GM12878 (cell line): Measurements from ENCODE around the gene MAN1B1. TPM values are rescaled to one million over a fixed set of nuclear protein-coding genes. Genes with fewer than 3 reads are reported as not detected.

Experiments used
- ATAC-seq: fragments of 200-7000 bp; cut with Tn5 transposase; 3 replicates; pipeline ENCODE4 v1.9.1; 2020; ENCODE audit warnings: mild to moderate bottlenecking, moderate library complexity
- BruUV-seq: library from RNA; stranded (reverse); fragments of 400-500 nt; replicated peaks from 2 replicates; lab custom pipeline; 2021; lab: Mats Ljungman, UMichigan
- CTCF ChIA-PET: fragments of 300-600 bp; sonication (Branson Sonifier 250); formaldehyde crosslinking; extraction: SDS; loops from one replicate; lab custom pipeline; 2021; ENCODE audit warnings: inconsistent platforms; lab: Yijun Ruan, JAX
- POLR2A ChIA-PET: fragments of 350-600 bp; formaldehyde crosslinking; extraction: SDS; loops from one replicate; lab custom pipeline; 2021; ENCODE audit warnings: inconsistent platforms; lab: Charles Lee
- RAD21 ChIA-PET: fragments of 300-600 bp; sonication (Branson Sonifier 250); formaldehyde crosslinking; loops from one replicate; lab custom pipeline; 2023; ENCODE audit warnings: antibody characterized with exemption; ENCODE audit not compliant: unreplicated experiment; lab: Charles Lee
- SMC1A ChIA-PET: fragments of 300-600 bp; sonication (Branson Sonifier 250); formaldehyde crosslinking; loops from one replicate; lab custom pipeline; 2023; ENCODE audit not compliant: unreplicated experiment, uncharacterized antibody; lab: Charles Lee
- DNase-seq: peaks from one replicate; pipeline ENCODE4 v3.0.0-alpha.2; 2011; ENCODE audit warnings: low read depth, low spot score
- FAIRE-seq: peaks from 3 replicates; lab custom pipeline; 2011; peaks lifted over from hg19 to GRCh38; lab: Jason Lieb, UNC
- H2AFZ ChIP-seq: 2 replicates; pipeline ENCODE4 v1.6.0; 2011; ENCODE audit warnings: low read depth, low read length, control low read depth; ENCODE audit not compliant: control insufficient read depth
- H3K27ac ChIP-seq: 2 replicates; pipeline ENCODE4 v1.5.1; 2011; ENCODE audit warnings: control low read depth; ENCODE audit not compliant: control insufficient read depth, insufficient read depth
- H3K27me3 ChIP-seq, 2 experiments: replicated peaks in 1 of 2; 2 replicates each; pipeline versions ENCODE4 v1.6.0 to v1.6.1; 2011; ENCODE audit warnings: low read length in 1 of 2; ENCODE audit not compliant: control insufficient read depth in 2 of 2, insufficient read depth in 2 of 2
- H3K36me3 ChIP-seq, 2 experiments: 2 replicates each; pipeline ENCODE4 v1.5.1; 2011; ENCODE audit warnings: low read length in 1 of 2; ENCODE audit not compliant: control insufficient read depth in 2 of 2, insufficient read depth in 2 of 2
- H3K4me1 ChIP-seq: 2 replicates; pipeline ENCODE4 v1.6.1; 2011; ENCODE audit warnings: mild to moderate bottlenecking, low read length, moderate library complexity, mixed read lengths; ENCODE audit not compliant: control insufficient read depth, insufficient read depth
- H3K4me2 ChIP-seq: 2 replicates; pipeline ENCODE4 v1.6.0; 2011; ENCODE audit warnings: control low read depth; ENCODE audit not compliant: control insufficient read depth, insufficient read depth
- H3K4me3 ChIP-seq: fragments of 200-600 bp; sonication (generic); 2 replicates; pipeline ENCODE4 v1.5.1; 2016
- H3K79me2 ChIP-seq: 2 replicates; pipeline ENCODE4 v1.6.0; 2011; ENCODE audit warnings: low read length; ENCODE audit not compliant: control insufficient read depth, insufficient read depth
- H3K9ac ChIP-seq: 2 replicates; pipeline ENCODE4 v1.8.0; 2011; ENCODE audit warnings: low read length, control low read depth, mixed read lengths; ENCODE audit not compliant: control insufficient read depth, insufficient read depth
- H3K9me3 ChIP-seq: replicated peaks from 3 replicates; pipeline ENCODE4 v1.5.1; 2011; ENCODE audit warnings: mild to moderate bottlenecking, low read length; ENCODE audit not compliant: control insufficient read depth, insufficient read depth
- H4K20me1 ChIP-seq: 2 replicates; pipeline ENCODE4 v1.6.0; 2011; ENCODE audit not compliant: control insufficient read depth, insufficient read depth
- E4F1 ChIP-seq: fragments of 450-650 bp; IDR thresholded peaks from 2 replicates; pipeline ENCODE4 v1.6.1; 2018; ENCODE audit warnings: borderline replicate concordance, mild to moderate bottlenecking; ENCODE audit not compliant: partially characterized antibody
- KLF5 ChIP-seq: fragments of 450-650 bp; IDR thresholded peaks from 2 replicates; pipeline ENCODE4 v1.6.1; 2014; ENCODE audit warnings: mild to moderate bottlenecking; ENCODE audit not compliant: partially characterized antibody
- POLR2A ChIP-seq: IDR thresholded peaks from 2 replicates; pipeline ENCODE4 v1.6.1; 2011; ENCODE audit warnings: low read depth, mild to moderate bottlenecking, low read length
- SKIL ChIP-seq: fragments of 450-650 bp; IDR thresholded peaks from 2 replicates; pipeline ENCODE4 v1.6.1; 2017; ENCODE audit warnings: mild to moderate bottlenecking, low read depth, inconsistent platforms; ENCODE audit not compliant: poor library complexity, severe bottlenecking
- SUZ12 ChIP-seq: fragments of 200-600 bp; sonication (generic); IDR thresholded peaks from one replicate; pipeline ENCODE4 v1.6.1; 2018; ENCODE audit warnings: antibody characterized with exemption, mild to moderate bottlenecking; ENCODE audit not compliant: unreplicated experiment
- TCF12 ChIP-seq: IDR thresholded peaks from 2 replicates; pipeline ENCODE4 v1.6.1; 2011; ENCODE audit warnings: low read depth, mild to moderate bottlenecking, low read length
- WRNIP1 ChIP-seq: IDR thresholded peaks from 2 replicates; pipeline ENCODE4 v1.6.1; 2011; ENCODE audit warnings: low read depth, low read length, improper control_type of control experiment, borderline replicate concordance
- ZNF622 ChIP-seq: fragments of 450-650 bp; IDR thresholded peaks from 2 replicates; pipeline ENCODE4 v1.6.1; 2017; ENCODE audit warnings: mild to moderate bottlenecking, inconsistent platforms
- WGBS: methylation state at CpG from one replicate; pipeline ENCODE4 v1.1.6; 2016; ENCODE audit warnings: low lambda C conversion rate; ENCODE audit not compliant: insufficient replicate concordance, insufficient coverage; ENCODE audit errors: missing lambda C conversion rate; 5-methylcytosine and 5-hydroxymethylcytosine counted together
- in situ Hi-C: fragments of 300-500 bp; cut with MboI; formaldehyde crosslinking; loops from 9 replicates; pipeline ENCODE4 v1.14.3; 2018; ENCODE audit warnings: mixed read lengths
- intact Hi-C: fragments of 100-400 bp; cut with micrococcal nuclease; formaldehyde crosslinking; loops from one replicate; pipeline ENCODE4 v1.14.2; 2022; ENCODE audit not compliant: unreplicated experiment
- polyA plus RNA-seq, 11 experiments: library from polyadenylated mRNA; depleted of rRNA in 4 of 11; unstranded in 6 of 11; stranded (reverse) in 5 of 11; fragments of >200 nt; fragmentation: Nextera tagmentation in 4 of 11; fragmentation: Illumina TruSeq in 1 of 11; extraction: Ambion mirVana in 4 of 11; extraction: Trizol in 1 of 11; gene quantifications; 1 replicate in 1 of 11; 2 replicates in 10 of 11; pipeline versions ENCODE4 v1.2.1 to v1.2.3, GENCODE V29; 2011 to 2016; ENCODE audit warnings: inconsistent platforms in 2 of 11, missing spikeins in 2 of 11, low read depth in 1 of 11
- total RNA-seq, 4 experiments: library from RNA; depleted of rRNA in 3 of 4; stranded (reverse); fragments of >200 nt in 3 of 4; fragmentation: Illumina TruSeq in 1 of 4; extraction: Trizol in 1 of 4; gene quantifications; 2 replicates each; pipeline versions ENCODE4 v1.2.1 to v1.2.3, GENCODE V29; 2013 to 2021
- TF ChIP-seq, protein P1 (sequence below): fragments of 450-650 bp; formaldehyde crosslinking; IDR thresholded peaks from 2 replicates; pipeline ENCODE4 v1.4.0; 2020; ENCODE audit warnings: mild to moderate bottlenecking, moderate library complexity

The MAN1B1 gene
- total and polyA plus RNA-seq, 10 of the 15 experiments (the other 5 are each of a cell fraction or from before 2014, with no cell fraction given): 0.71 to 34.1 (median 22.7) TPM

DNA sequence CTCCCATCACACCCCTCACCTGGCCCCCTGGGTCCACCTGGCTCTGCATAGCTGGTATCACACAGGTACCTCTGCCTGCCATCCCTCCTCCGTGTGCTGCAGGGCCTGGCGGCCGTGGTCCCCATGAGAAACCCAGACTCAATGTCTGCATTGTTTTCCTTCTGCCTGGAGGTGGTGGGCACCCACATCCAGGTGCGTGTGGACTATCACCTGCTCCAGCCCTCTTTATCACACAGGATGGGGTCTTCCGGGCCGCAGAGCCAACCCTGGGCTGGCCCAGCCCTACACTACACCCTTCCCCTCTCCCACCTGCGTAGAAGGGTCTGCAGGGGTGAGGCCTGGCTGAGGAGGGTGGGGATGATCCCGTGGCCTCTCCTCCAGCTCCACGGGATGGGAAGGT, 47.9 kb upstream of the MAN1B1 start:
- no peak for ATAC-seq
- FAIRE-seq: no peak
- Histone ChIP-seq H3K9me3 (no peaks in the 10 kb centered on the region), H3K4me3 (no peak overlapping the region), H3K9ac (no peak overlapping the region), H3K36me3 (no peaks in the 10 kb centered on the region), H3K4me1 (peaks cover 10% of the 10 kb centered on the region), H3K27ac (no peak overlapping the region), H3K79me2 (no peaks in the 10 kb centered on the region), H3K27me3 (peaks cover 2 to 5% of the 10 kb centered on the region in 2 experiments; a peak in 2 of 4 replicates), H3K4me2 (no peak overlapping the region), H2AFZ (no peak overlapping the region), H4K20me1 (no peaks in the 10 kb centered on the region)
- SMC1A ChIA-PET: no interaction called here
- POLR2A ChIA-PET: no interaction called here
- in situ Hi-C loops (loop anchor here (5.0 kb wide), 2 partner anchors 92 to 242 kb away; partner anchors contain the start of genes C8G and CCDC183), intact Hi-C loops (loop anchor here (5.0 kb wide), 1 partner anchor 192 kb away; the partner anchor contains the start of gene PHPT1)
- DNase-seq: no peak
- RAD21 ChIA-PET: interaction anchor here (1.8 kb wide), 1 partner anchor 91 kb away, joined by 6 read pairs; no protein-coding TSS in a partner anchor
- WGBS: 22% methylated on average over 9 of the region's 9 CpGs
- TF ChIP-seq ZNF622 (no peak), WRNIP1 (no peak), SUZ12 (no peak), POLR2A (no peak), SKIL (no peak), KLF5 (no peak), TCF12 (no peak), E4F1 (no peak)
- TF ChIP-seq, protein P1, sequence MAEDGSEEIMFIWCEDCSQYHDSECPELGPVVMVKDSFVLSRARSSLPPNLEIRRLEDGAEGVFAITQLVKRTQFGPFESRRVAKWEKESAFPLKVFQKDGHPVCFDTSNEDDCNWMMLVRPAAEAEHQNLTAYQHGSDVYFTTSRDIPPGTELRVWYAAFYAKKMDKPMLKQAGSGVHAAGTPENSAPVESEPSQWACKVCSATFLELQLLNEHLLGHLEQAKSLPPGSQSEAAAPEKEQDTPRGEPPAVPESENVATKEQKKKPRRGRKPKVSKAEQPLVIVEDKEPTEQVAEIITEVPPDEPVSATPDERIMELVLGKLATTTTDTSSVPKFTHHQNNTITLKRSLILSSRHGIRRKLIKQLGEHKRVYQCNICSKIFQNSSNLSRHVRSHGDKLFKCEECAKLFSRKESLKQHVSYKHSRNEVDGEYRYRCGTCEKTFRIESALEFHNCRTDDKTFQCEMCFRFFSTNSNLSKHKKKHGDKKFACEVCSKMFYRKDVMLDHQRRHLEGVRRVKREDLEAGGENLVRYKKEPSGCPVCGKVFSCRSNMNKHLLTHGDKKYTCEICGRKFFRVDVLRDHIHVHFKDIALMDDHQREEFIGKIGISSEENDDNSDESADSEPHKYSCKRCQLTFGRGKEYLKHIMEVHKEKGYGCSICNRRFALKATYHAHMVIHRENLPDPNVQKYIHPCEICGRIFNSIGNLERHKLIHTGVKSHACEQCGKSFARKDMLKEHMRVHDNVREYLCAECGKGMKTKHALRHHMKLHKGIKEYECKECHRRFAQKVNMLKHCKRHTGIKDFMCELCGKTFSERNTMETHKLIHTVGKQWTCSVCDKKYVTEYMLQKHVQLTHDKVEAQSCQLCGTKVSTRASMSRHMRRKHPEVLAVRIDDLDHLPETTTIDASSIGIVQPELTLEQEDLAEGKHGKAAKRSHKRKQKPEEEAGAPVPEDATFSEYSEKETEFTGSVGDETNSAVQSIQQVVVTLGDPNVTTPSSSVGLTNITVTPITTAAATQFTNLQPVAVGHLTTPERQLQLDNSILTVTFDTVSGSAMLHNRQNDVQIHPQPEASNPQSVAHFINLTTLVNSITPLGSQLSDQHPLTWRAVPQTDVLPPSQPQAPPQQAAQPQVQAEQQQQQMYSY (CRISPR knock-in tag): no peak
- BruUV-seq: no TSS peak
- CTCF ChIA-PET: interaction anchor here (1.0 to 2.2 kb wide), 3 partner anchors 9 to 91 kb away, joined by 3 to 9 read pairs (median 5); no protein-coding TSS in a partner anchor
